Stomach (tissue), 9 donors: ENCODE data around the gene KHDRBS2. TPM values are rescaled to one million over a fixed set of nuclear protein-coding genes. Genes with fewer than 3 reads are reported as not detected.

Source experiments
- DNase-seq, 2 donors: peaks; one replicate each; pipeline versions ENCODE4 v3.0.0 to v3.0.0-alpha.2; 2013 to 2019
- H3K27ac ChIP-seq, 5 donors: fragments of 200-600 bp in 4 of 5; sonication (generic) in 4 of 5; one replicate each; pipeline ENCODE4 v1.5.1; 2013 to 2019; ENCODE audit warnings: mild to moderate bottlenecking in 1 of 5, moderate library complexity in 1 of 5
- H3K27me3 ChIP-seq, 3 donors: fragments of 200-600 bp; sonication (generic); one replicate each; pipeline ENCODE4 v1.5.1; 2017 to 2019; ENCODE audit warnings: mixed run types in 1 of 3
- H3K36me3 ChIP-seq, 4 donors: fragments of 200-600 bp; sonication (generic); 1 replicate in 3 of 4; 2 replicates in 1 of 4; pipeline ENCODE4 v1.5.1; 2016 to 2019
- H3K4me1 ChIP-seq, 4 donors: fragments of 200-600 bp; sonication (generic); one replicate each; pipeline ENCODE4 v1.5.1; 2016 to 2019
- H3K4me3 ChIP-seq, 4 donors: fragments of 200-600 bp; sonication (generic) in 3 of 4; one replicate each; pipeline ENCODE4 v1.5.1; 2016 to 2019; ENCODE audit warnings: mild to moderate bottlenecking in 1 of 4
- H3K9me3 ChIP-seq, 4 donors: fragments of 200-600 bp; sonication (generic); one replicate each; pipeline ENCODE4 v1.5.1; 2016 to 2019
- CTCF ChIP-seq, 7 experiments: fragments of 450-650 bp in 4 of 7; fragments of 200-600 bp in 3 of 7; sonication (generic) in 3 of 7; IDR thresholded peaks; one replicate each; pipeline ENCODE4 v1.5.1; 2016 to 2019; ENCODE audit warnings: antibody characterized with exemption in 7 of 7, control low read depth in 2 of 7, mild to moderate bottlenecking in 1 of 7
- EP300 ChIP-seq: sonication (generic); formaldehyde crosslinking; IDR thresholded peaks from one replicate; pipeline ENCODE4 v1.6.1; 2017; ENCODE audit warnings: antibody characterized with exemption
- POLR2A ChIP-seq, 4 donors: fragments of 450-650 bp; IDR thresholded peaks; one replicate each; pipeline ENCODE4 v1.6.1; 2016; ENCODE audit warnings: antibody characterized with exemption in 4 of 4, control low read depth in 2 of 4, mild to moderate bottlenecking in 1 of 4, moderate library complexity in 1 of 4
- POLR2AphosphoS5 ChIP-seq, 3 donors: sonication (generic); formaldehyde crosslinking; IDR thresholded peaks; one replicate each; pipeline ENCODE4 v1.6.1; 2016; ENCODE audit warnings: antibody characterized with exemption in 3 of 3
- WGBS, 5 donors: extraction: QIAGEN DNeasy Blood & Tissue Kit in 3 of 5; methylation state at CpG; one replicate each; pipeline versions ENCODE4 v1.1.5 to v1.1.7; 2013 to 2018; 5-methylcytosine and 5-hydroxymethylcytosine counted together
- intact Hi-C: fragments of 100-400 bp; cut with DNase I; formaldehyde crosslinking; loops from one replicate; pipeline ENCODE4 v1.15.1; 2023; ENCODE audit warnings: low total_unique reads
- polyA plus RNA-seq, 3 donors: library from polyadenylated mRNA; stranded (reverse); fragments of 200-250 nt; gene quantifications; one replicate each; pipeline ENCODE4 v1.2.3, GENCODE V29; 2013
- total RNA-seq, 5 donors: library from RNA; depleted of rRNA; stranded (reverse); fragments of >200 nt; gene quantifications; one replicate each; pipeline versions ENCODE4 v1.1.0 to v1.2.3, GENCODE V29; 2014 to 2016
- donor health status: healthy with polysubstance abuse.
- donor health status: Bipolar disorder and iron deficiency.
- donor health status: healthy.

Gene KHDRBS2
- total and polyA plus RNA-seq, 8 donors, result 0.45 to 0.87 (median 0.73) TPM; not detected in 5

GRCh38 chr6:62175195-62175594, 110.8 kb downstream of the KHDRBS2 start:
- Histone ChIP-seq H3K27me3 (no peaks in the 10 kb centered on the region), H3K4me3 (no peak overlapping the region), H3K36me3 (no peaks in the 10 kb centered on the region), H3K4me1 (no peaks in the 10 kb centered on the region), H3K9me3 (peaks cover 0 to 9% (median 0%) of the 10 kb centered on the region in 4 donors), H3K27ac (no peak overlapping the region)
- 87 to 90% (median 87%) methylated on average over 1 of the region's 1 CpG for WGBS, 5 donors
- intact Hi-C loops, result no loop called here
- TF ChIP-seq EP300 (no peak), POLR2AphosphoS5 (IDR thresholded peaks at IDR 0.05) (no peak), CTCF (IDR thresholded peaks at IDR 0.05) (no peak)
- no peak for DNase-seq

- TF ChIP-seq POLR2A (IDR thresholded peaks at IDR 0.05) (no peak), CTCF (IDR thresholded peaks at IDR 0.05) (no peak), EP300 (no peak), POLR2AphosphoS5 (IDR thresholded peaks at IDR 0.05) (no peak)
- Histone ChIP-seq H3K4me1 (no peaks in the 10 kb centered on the region), H3K36me3 (no peaks in the 10 kb centered on the region), H3K27me3 (no peaks in the 10 kb centered on the region), H3K4me3 (no peak overlapping the region), H3K27ac (no peak overlapping the region), H3K9me3 (peaks cover 0 to 10% (median 0%) of the 10 kb centered on the region in 4 donors)
- DNase-seq, result no peak
- intact Hi-C loops, result no loop called here
These were observed 111.5 kb downstream of the KHDRBS2 start for GRCh38 chr6:62174548-62174947.

- intact Hi-C loops, result no loop called here
- H3K4me3 ChIP-seq, result no peak overlapping the region
- H3K27me3 ChIP-seq, result no peaks in the 10 kb centered on the region
- WGBS, 5 donors, result 74 to 88% (median 82%) methylated on average over 4 of the region's 4 CpGs
- TF ChIP-seq POLR2A (IDR thresholded peaks at IDR 0.05) (no peak), EP300 (no peak), POLR2AphosphoS5 (IDR thresholded peaks at IDR 0.05) (no peak), CTCF (IDR thresholded peaks at IDR 0.05) (no peak)
- no peaks in the 10 kb centered on the region for H3K4me1 ChIP-seq
- peaks cover 0 to 13% (median 0%) of the 10 kb centered on the region in 4 donors for H3K9me3 ChIP-seq
- H3K27ac ChIP-seq, result no peak overlapping the region
- H3K36me3 ChIP-seq, result no peaks in the 10 kb centered on the region
- no peak for DNase-seq
These were observed 118.3 kb downstream of the KHDRBS2 start for GRCh38 chr6:62167736-62168135.

- intact Hi-C loops, result no loop called here
- peaks cover 0 to 15% (median 6%) of the 10 kb centered on the region in 4 donors for H3K9me3 ChIP-seq
- H3K4me1 ChIP-seq, result no peaks in the 10 kb centered on the region
- no peak overlapping the region for H3K4me3 ChIP-seq
- 82 to 92% (median 89%) methylated on average over 4 of the region's 4 CpGs for WGBS, 5 donors
- TF ChIP-seq EP300, result no peak
- no peak for TF ChIP-seq POLR2AphosphoS5 (IDR thresholded peaks at IDR 0.05)
- TF ChIP-seq CTCF (IDR thresholded peaks at IDR 0.05), result no peak
- TF ChIP-seq POLR2A (IDR thresholded peaks at IDR 0.05), result no peak
- H3K27me3 ChIP-seq, result no peaks in the 10 kb centered on the region
- H3K36me3 ChIP-seq, result no peaks in the 10 kb centered on the region
- DNase-seq, result no peak
- no peak overlapping the region for H3K27ac ChIP-seq
These were observed 123.2 kb downstream of the KHDRBS2 start for GRCh38 chr6:62162858-62163257.
